Endothelial cell of umbilical vein (primary cell): Measurements from ENCODE around the gene ATP6V1A. TPM values are rescaled to one million over a fixed set of nuclear protein-coding genes. Genes with fewer than 3 reads are reported as not detected.

ENCODE experiments used
- BruUV-seq: library from RNA; stranded (reverse); fragments of 400-500 nt; replicated peaks from 2 replicates; lab custom pipeline; 2021; lab: Mats Ljungman, UMichigan
- CTCF ChIA-PET: fragments of 300-600, 350-600 bp; sonication (Branson Sonifier 250); formaldehyde crosslinking; loops from one replicate; lab custom pipeline; 2021; ENCODE audit warnings: antibody characterized with exemption, inconsistent platforms; lab: Charles Lee
- POLR2A ChIA-PET: fragments of 300-600, 350-600 bp; sonication (Branson Sonifier 250); formaldehyde crosslinking; loops from one replicate; lab custom pipeline; 2021; ENCODE audit warnings: antibody characterized with exemption, inconsistent platforms; lab: Charles Lee
- DNase-seq: peaks from one replicate; pipeline ENCODE4 v3.0.0-alpha.2; 2011; ENCODE audit warnings: low read depth, low spot score
- FAIRE-seq: peaks from 2 replicates; lab custom pipeline; 2011; peaks lifted over from hg19 to GRCh38; lab: Jason Lieb, UNC
- H2AFZ ChIP-seq: 2 replicates; pipeline ENCODE4 v1.6.0; 2012; ENCODE audit warnings: low read depth, low read length, control low read depth, inconsistent platforms
- H3K27ac ChIP-seq: 2 replicates; pipeline ENCODE4 v1.5.1; 2011; ENCODE audit warnings: low read depth, mild to moderate bottlenecking, control low read depth, low read length, moderate library complexity; ENCODE audit not compliant: insufficient read depth
- H3K27me3 ChIP-seq, 2 experiments: 2 replicates each; pipeline versions ENCODE4 v1.6.0 to v1.6.1; 2011; ENCODE audit warnings: low read length in 2 of 2, mixed read lengths in 1 of 2; ENCODE audit not compliant: control insufficient read depth in 2 of 2, insufficient read depth in 2 of 2
- H3K36me3 ChIP-seq, 2 experiments: 2 replicates in 1 of 2; 3 replicates in 1 of 2; pipeline ENCODE4 v1.5.1; 2011; ENCODE audit warnings: low read length in 2 of 2, mild to moderate bottlenecking in 1 of 2, moderate library complexity in 1 of 2; ENCODE audit not compliant: control insufficient read depth in 2 of 2, insufficient read depth in 2 of 2; ENCODE audit errors: extremely low read depth in 1 of 2
- H3K4me1 ChIP-seq: 3 replicates; pipeline ENCODE4 v1.5.1; 2011; ENCODE audit warnings: mild to moderate bottlenecking, low read length; ENCODE audit not compliant: control insufficient read depth, insufficient read depth; ENCODE audit errors: extremely low read depth
- H3K4me2 ChIP-seq: 2 replicates; pipeline ENCODE4 v1.6.1; 2011; ENCODE audit warnings: low read length, control low read depth, mixed read lengths; ENCODE audit not compliant: insufficient read depth
- H3K4me3 ChIP-seq, 3 experiments: fragments of 200-600 bp in 1 of 3; sonication (generic), shearing (Covaris generic) in 1 of 3; replicated peaks in 1 of 3; 2 replicates each; pipeline ENCODE4 v1.5.1; 2011 to 2016; ENCODE audit warnings: control low read depth in 3 of 3, low read length in 3 of 3, mild to moderate bottlenecking in 2 of 3, inconsistent platforms in 1 of 3, low read depth in 1 of 3, moderate library complexity in 1 of 3; ENCODE audit not compliant: insufficient read depth in 1 of 3
- H3K79me2 ChIP-seq: 2 replicates; pipeline ENCODE4 v1.6.0; 2012; ENCODE audit warnings: low read length, inconsistent platforms; ENCODE audit not compliant: control insufficient read depth, insufficient read depth
- H3K9ac ChIP-seq: replicated peaks from 2 replicates; pipeline ENCODE3; 2011; ENCODE audit warnings: low read length, control low read depth; ENCODE audit not compliant: insufficient read depth; ENCODE audit errors: extremely low read depth
- H3K9me1 ChIP-seq: replicated peaks from 3 replicates; pipeline ENCODE4 v1.6.0; 2011; ENCODE audit warnings: mild to moderate bottlenecking, low read length; ENCODE audit not compliant: control insufficient read depth, insufficient read depth; ENCODE audit errors: extremely low read depth
- H3K9me3 ChIP-seq: replicated peaks from 2 replicates; pipeline ENCODE4 v1.5.1; 2012; ENCODE audit warnings: low read length, inconsistent platforms; ENCODE audit not compliant: control insufficient read depth, insufficient read depth
- H4K20me1 ChIP-seq: replicated peaks from 2 replicates; pipeline ENCODE3; 2011; ENCODE audit warnings: mild to moderate bottlenecking, low read length; ENCODE audit not compliant: control insufficient read depth, insufficient read depth; ENCODE audit errors: extremely low read depth
- EZH2 ChIP-seq: IDR thresholded peaks from 2 replicates; pipeline ENCODE4 v1.6.1; 2012; ENCODE audit warnings: borderline replicate concordance, low read depth, mild to moderate bottlenecking, moderate library complexity, low read length, inconsistent platforms; ENCODE audit not compliant: severe bottlenecking
- FOS ChIP-seq: IDR thresholded peaks from 2 replicates; pipeline ENCODE4 v1.6.1; 2011; ENCODE audit warnings: mild to moderate bottlenecking, low read length, moderate library complexity, borderline replicate concordance; ENCODE audit not compliant: insufficient read depth
- GATA2 ChIP-seq: IDR thresholded peaks from 2 replicates; pipeline ENCODE4 v1.7.0; 2011; ENCODE audit warnings: low read depth, mild to moderate bottlenecking, moderate library complexity, mixed read lengths, low read length; ENCODE audit not compliant: insufficient read length, insufficient read depth
- JUN ChIP-seq: IDR thresholded peaks from 2 replicates; pipeline ENCODE4 v1.6.1; 2011; ENCODE audit warnings: borderline replicate concordance, low read depth; ENCODE audit not compliant: insufficient read length, insufficient read depth
- MYC ChIP-seq: IDR thresholded peaks from one replicate; pipeline ENCODE4 v1.6.1; 2011; ENCODE audit warnings: mild to moderate bottlenecking, low read depth, low read length
- POLR2A ChIP-seq: IDR thresholded peaks from 2 replicates; pipeline ENCODE4 v1.6.1; 2012; ENCODE audit warnings: low read depth, mild to moderate bottlenecking, control low read depth, low read length
- POLR2AphosphoS5 ChIP-seq: IDR thresholded peaks from 2 replicates; pipeline ENCODE4 v1.6.1; 2012; ENCODE audit warnings: low read depth, mild to moderate bottlenecking, control low read depth, low read length, moderate library complexity; ENCODE audit not compliant: insufficient read depth
- dilution Hi-C: fragments of 300-500 bp; cut with MboI; formaldehyde crosslinking; loops from one replicate; pipeline ENCODE4 v1.15.0; 2019; ENCODE audit warnings: low sequenced_read_pairs; ENCODE audit not compliant: extremely low pct_ligation_motif_present
- intact Hi-C: fragments of 100-400 bp; cut with micrococcal nuclease; formaldehyde crosslinking; loops from one replicate; pipeline ENCODE4 v1.10.0; 2022
- polyA plus RNA-seq, 4 experiments: library from polyadenylated mRNA; depleted of rRNA in 3 of 4; stranded (reverse) in 3 of 4; unstranded in 1 of 4; fragments of >200 nt; gene quantifications; 2 replicates each; pipeline versions ENCODE4 v1.2.1 to v1.2.3, GENCODE V29; 2011 to 2012; ENCODE audit warnings: missing spikeins in 1 of 4
- total RNA-seq: library from RNA; stranded (reverse); gene quantifications from 2 replicates; pipeline ENCODE4 v1.2.3, GENCODE V29; 2021
- TF ChIP-seq, protein P1 (sequence below), 2 donors: IDR thresholded peaks; 1 replicate in 1 of 2; 2 replicates in 1 of 2; pipeline ENCODE4 v1.5.1; 2011; ENCODE audit warnings: low read length in 2 of 2, mild to moderate bottlenecking in 2 of 2, moderate library complexity in 2 of 2, control low read depth in 1 of 2, inconsistent platforms in 1 of 2, low read depth in 1 of 2; ENCODE audit not compliant: insufficient read depth in 1 of 2; ENCODE audit errors: extremely low read depth in 1 of 2
- TF ChIP-seq, protein P2 (sequence below): IDR thresholded peaks from 2 replicates; pipeline ENCODE4 v1.6.1; 2011; ENCODE audit not compliant: insufficient read depth, insufficient read length

ATP6V1A gene
- total and polyA plus RNA-seq, 2 donors (not counting 3 experiments of a cell fraction or from before 2014, with no cell fraction given) = 20.9 to 96.9 TPM

DNA sequence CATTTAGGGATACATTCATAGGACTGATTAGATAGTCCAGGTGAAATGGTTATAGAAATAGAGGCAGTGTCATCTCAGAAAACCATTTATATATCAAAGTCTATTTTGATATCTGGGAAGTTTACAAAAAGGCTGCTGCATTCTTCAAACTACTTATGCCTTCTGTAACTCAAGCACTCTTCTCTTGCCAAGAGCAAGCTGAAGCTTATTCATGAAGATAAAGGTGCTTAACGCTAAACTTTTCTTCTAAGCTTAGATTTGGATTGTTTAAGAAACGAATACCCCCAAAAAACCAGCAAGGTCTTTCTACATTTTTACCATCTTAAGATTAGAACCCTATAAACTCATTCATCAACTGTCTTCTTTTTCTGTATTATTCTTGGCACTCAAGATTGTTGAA lies 27.1 kb upstream of the ATP6V1A start:
- TF ChIP-seq, protein P1, sequence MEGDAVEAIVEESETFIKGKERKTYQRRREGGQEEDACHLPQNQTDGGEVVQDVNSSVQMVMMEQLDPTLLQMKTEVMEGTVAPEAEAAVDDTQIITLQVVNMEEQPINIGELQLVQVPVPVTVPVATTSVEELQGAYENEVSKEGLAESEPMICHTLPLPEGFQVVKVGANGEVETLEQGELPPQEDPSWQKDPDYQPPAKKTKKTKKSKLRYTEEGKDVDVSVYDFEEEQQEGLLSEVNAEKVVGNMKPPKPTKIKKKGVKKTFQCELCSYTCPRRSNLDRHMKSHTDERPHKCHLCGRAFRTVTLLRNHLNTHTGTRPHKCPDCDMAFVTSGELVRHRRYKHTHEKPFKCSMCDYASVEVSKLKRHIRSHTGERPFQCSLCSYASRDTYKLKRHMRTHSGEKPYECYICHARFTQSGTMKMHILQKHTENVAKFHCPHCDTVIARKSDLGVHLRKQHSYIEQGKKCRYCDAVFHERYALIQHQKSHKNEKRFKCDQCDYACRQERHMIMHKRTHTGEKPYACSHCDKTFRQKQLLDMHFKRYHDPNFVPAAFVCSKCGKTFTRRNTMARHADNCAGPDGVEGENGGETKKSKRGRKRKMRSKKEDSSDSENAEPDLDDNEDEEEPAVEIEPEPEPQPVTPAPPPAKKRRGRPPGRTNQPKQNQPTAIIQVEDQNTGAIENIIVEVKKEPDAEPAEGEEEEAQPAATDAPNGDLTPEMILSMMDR (IDR thresholded peaks at IDR 0.05; ENCODE audit: extremely low read depth in 1 of 2, insufficient read depth in 1 of 2, low read depth in 1 of 2, low read length in 2 of 2) = no peak
- TF ChIP-seq FOS (no peak), POLR2AphosphoS5 (no peak), MYC (no peak), POLR2A (no peak), JUN (no peak), EZH2 (no peak), GATA2 (no peak)
- TF ChIP-seq, protein P2, sequence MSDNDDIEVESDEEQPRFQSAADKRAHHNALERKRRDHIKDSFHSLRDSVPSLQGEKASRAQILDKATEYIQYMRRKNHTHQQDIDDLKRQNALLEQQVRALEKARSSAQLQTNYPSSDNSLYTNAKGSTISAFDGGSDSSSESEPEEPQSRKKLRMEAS = no peak
- no peak overlapping the region for H2AFZ ChIP-seq
- no peak overlapping the region for H3K4me2 ChIP-seq
- H4K20me1 ChIP-seq = peaks cover 2% of the 10 kb centered on the region
- DNase-seq (no peak), FAIRE-seq (no peak)
- CTCF ChIA-PET = interaction anchor here (1.2 kb wide), 1 partner anchor 17 kb away, joined by 6 read pairs; no protein-coding TSS in a partner anchor
- intact Hi-C loops (no loop called here), dilution Hi-C loops (no loop called here)
- H3K4me1 ChIP-seq = no peaks in the 10 kb centered on the region
- peaks cover 14% of the 10 kb centered on the region for H3K79me2 ChIP-seq
- no TSS peak for BruUV-seq
- H3K9ac ChIP-seq = no peak overlapping the region
- no peaks in the 10 kb centered on the region for H3K27me3 ChIP-seq
- peaks cover 3 to 25% of the 10 kb centered on the region in 2 experiments for H3K36me3 ChIP-seq
- no peak overlapping the region for H3K4me3 ChIP-seq
- no peaks in the 10 kb centered on the region for H3K9me3 ChIP-seq
- H3K27ac ChIP-seq = no peak overlapping the region
- H3K9me1 ChIP-seq = no peaks in the 10 kb centered on the region
- POLR2A ChIA-PET = no interaction called here
